Measurements from ENCODE around the gene TFDP3.
A peak's percentile ranks its signal among the peaks of the same experiment; 100 is the strongest.

TFDP3 gene, protein sequence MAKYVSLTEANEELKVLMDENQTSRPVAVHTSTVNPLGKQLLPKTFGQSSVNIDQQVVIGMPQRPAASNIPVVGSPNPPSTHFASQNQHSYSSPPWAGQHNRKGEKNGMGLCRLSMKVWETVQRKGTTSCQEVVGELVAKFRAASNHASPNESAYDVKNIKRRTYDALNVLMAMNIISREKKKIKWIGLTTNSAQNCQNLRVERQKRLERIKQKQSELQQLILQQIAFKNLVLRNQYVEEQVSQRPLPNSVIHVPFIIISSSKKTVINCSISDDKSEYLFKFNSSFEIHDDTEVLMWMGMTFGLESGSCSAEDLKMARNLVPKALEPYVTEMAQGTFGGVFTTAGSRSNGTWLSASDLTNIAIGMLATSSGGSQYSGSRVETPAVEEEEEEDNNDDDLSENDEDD

DNA sequence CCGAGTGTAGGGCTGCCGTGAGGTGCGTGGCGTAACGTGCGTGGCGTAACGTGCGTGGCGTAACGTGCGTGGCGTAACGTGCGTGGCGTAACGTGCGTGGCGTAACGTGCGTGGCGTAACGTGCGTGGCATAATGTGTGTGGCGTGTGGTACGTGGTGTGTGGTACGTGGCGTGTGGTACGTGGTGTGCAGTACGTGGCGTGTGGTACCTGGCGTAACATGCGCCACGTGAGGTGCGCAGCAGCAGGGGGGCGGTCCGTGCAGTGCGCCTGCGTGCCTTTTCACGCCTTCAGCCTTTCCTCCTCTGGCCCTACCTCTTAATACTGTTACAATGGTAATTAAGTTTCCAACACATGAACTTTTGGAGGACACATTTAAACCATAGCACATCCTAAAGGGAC lies at the start of gene TFDP3:
Gene TFDP3, minus strand, starts transcription at position 26 of the 400 bp plus-strand sequence. CDS start 95 bp downstream, outside the sequence.
- DNase-seq (ENCODE audit: low read depth in 2 of 2), result no peak

GRCh38 chrX:133267621-133268020 lies 49.5 kb upstream of the TFDP3 start:
- no peak for DNase-seq (ENCODE audit: low read depth in 2 of 2)

GRCh38 chrX:133265331-133265730 lies 47.2 kb upstream of the TFDP3 start:
- no peak for DNase-seq (ENCODE audit: low read depth in 2 of 2)

- peak; percentile 28 to 39 for DNase-seq (ENCODE audit: low read depth in 2 of 2)
These were observed 40.3 kb upstream of the TFDP3 start for GRCh38 chrX:133258481-133258880.

GRCh38 chrX:133254666-133255065 lies 36.5 kb upstream of the TFDP3 start:
- DNase-seq (ENCODE audit: low read depth in 2 of 2), result no peak

GRCh38 chrX:133251204-133251603 lies 33.0 kb upstream of the TFDP3 start:
- DNase-seq (ENCODE audit: low read depth in 2 of 2), result no peak

GRCh38 chrX:133250184-133251100 lies 32.3 kb upstream of the TFDP3 start:
- DNase-seq (ENCODE audit: low read depth in 2 of 2), result no peak

DNA sequence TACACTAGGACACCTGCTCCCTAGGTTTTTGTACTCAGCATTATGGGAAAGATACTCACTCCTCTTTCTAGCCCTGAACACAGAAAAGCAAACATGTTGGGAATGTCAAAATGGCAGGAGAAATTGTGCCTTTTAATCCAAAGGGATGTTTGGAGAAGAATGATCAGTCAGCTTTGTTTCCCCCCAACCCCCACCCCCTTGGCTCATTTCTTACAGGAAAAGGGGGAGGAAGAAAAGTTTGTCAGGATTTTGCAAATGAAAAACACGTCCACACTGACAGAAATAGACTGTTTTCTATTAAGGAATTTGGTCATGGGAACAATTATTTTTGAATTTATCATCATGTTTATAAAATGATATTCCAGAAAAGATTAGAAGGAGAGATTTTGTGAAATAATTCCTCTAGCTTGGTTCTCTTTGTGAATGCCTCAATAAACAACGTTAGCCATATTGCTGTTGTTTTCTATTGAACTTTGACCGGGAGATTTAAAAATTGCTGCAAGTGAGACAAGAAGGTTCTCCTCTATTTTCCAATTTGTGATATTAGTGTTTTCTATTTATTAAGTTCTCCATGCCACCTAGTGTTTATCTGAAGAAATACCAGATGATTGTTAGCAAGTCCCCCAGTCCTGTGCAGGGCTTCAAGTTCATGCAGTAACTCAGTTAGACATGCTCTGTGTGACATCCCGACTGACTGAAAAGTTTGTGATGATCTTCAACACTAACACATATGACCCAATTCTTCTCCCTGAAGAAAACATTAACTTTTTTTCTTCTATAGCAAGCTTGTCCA lies 31.3 kb upstream of the TFDP3 start:
- DNase-seq (ENCODE audit: low read depth in 2 of 2), result no peak

- DNase-seq (ENCODE audit: low read depth in 2 of 2), result no peak
These were observed 30.0 kb upstream of the TFDP3 start for GRCh38 chrX:133248177-133248576.

- no peak for DNase-seq (ENCODE audit: low read depth in 2 of 2)
These were observed 28.8 kb upstream of the TFDP3 start for GRCh38 chrX:133246921-133247320.

DNA sequence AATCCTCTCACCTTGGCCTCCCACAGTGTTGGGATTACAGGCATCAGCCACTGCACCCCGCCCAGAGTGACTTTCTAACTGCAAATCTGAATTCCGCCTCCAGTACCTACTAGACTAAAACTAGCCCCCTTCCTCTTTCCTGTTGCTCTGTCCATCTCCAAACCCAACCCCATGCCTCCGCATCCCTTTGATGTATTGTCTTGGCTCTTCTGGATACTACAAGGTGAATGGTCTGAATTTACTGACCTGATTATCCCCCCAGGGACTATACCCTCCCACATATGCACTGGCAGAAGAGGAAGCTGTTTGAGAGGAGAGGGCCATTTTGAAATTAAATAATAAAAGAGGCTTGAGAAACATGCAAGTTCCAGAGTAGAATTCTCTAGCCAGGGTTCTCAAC lies 17.7 kb upstream of the TFDP3 start:
- no peak for DNase-seq (ENCODE audit: low read depth in 2 of 2)

- no peak for DNase-seq (ENCODE audit: low read depth in 2 of 2)
These were observed 14.2 kb upstream of the TFDP3 start for GRCh38 chrX:133232331-133232730.

- DNase-seq (ENCODE audit: low read depth in 2 of 2), result peak in 1 of 2 experiments; percentile 12
These were observed 11.2 kb upstream of the TFDP3 start for GRCh38 chrX:133229361-133229760.

- DNase-seq (ENCODE audit: low read depth in 2 of 2), result no peak
These were observed 2.4 kb downstream of the TFDP3 start for GRCh38 chrX:133215747-133216146.

DNA sequence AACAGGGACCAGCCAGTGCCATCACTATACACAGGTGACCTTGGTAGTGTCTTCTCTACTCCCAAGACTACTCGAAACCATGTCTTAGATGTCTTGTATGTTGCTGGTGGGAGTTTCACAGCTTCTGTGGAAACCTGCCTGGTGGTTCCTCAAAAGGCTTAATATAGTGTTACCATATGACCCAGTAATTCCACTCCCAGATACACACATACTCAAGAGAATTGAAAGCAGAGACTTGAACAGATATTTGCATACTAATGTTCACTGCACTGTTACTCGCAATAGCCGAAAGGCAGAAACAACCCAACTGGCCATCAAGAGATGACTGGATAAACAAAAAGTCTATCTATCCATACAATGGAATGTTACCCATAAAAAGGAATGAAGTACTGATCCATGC lies 3.1 kb downstream of the TFDP3 start:
- no peak for DNase-seq (ENCODE audit: low read depth in 2 of 2)

DNA sequence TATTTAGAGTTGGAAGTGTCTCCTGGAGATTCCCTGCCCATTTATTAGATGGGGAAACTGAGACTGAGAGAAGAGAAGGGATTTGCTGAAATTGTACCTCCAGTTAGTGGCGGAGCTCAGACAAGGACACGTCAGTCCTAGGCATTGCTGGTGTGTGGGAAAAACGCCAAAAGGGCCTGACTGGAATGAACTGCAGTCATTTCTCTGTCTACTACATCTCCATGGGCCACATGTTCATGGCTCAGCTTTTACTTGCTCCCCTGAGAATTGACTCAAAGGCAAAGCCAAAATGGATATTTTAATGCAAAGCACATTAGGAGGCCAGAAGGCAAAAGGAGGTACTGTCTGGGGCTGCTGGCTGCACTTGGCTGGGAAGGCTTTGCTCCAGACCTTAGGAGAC lies 3.9 kb downstream of the TFDP3 start:
- DNase-seq (ENCODE audit: low read depth in 2 of 2), result peak; percentile 14 to 15

DNA sequence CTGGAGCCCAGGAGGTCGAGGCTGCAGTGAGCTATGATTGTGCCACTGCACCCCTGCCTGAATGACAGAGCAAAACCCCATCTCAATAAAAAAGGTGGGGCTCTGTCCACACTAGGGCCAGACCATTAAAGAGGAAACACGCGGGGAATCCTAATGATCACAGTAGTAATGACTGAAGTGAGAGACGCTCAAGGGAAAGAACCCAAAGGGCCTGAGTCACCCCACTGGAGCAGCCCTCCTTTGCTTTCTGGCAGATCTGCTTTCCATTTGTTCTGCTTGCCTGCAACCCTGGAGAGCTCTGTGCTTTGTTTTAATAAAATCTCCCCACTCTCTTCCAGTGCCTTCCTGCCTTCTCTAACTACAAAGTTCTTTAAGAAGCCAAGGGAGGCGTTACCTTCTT lies 5.0 kb downstream of the TFDP3 start:
- no peak for DNase-seq (ENCODE audit: low read depth in 2 of 2)

DNA sequence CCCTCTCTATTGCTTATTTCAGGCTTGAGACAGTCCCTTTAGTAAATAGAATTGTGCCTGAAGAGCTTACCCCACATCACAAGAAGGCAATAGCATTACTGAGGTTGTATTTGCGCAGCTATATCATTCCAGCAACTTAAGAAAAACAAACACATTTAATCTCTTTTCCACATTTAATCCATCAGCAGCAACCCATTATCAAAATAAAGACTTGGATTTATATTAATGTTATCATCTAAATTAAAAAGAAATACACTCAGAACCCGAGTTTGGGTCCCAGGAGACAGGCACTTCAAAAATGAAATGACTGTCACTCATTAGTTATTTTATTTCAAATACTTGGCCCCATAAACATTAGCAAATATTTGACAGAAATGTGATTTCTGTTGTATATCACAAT lies 10.4 kb downstream of the TFDP3 start:
- no peak for DNase-seq (ENCODE audit: low read depth in 2 of 2)

GRCh38 chrX:133191739-133192039 lies 26.5 kb downstream of the TFDP3 start:
- DNase-seq (ENCODE audit: low read depth in 2 of 2), result no peak

GRCh38 chrX:133190877-133191738 lies 27.0 kb downstream of the TFDP3 start:
- DNase-seq (ENCODE audit: low read depth in 2 of 2), result no peak

GRCh38 chrX:133189195-133189594 lies 29.0 kb downstream of the TFDP3 start:
- DNase-seq (ENCODE audit: low read depth in 2 of 2), result no peak

Data from fibroblast of skin of left quadriceps (primary cell).